ENCODE measurements around the gene MON2. TPM values are rescaled to one million over a fixed set of nuclear protein-coding genes. Genes with fewer than 3 reads are reported as not detected.
"Not testable (repeated sequence)": the region's sequence is repeated elsewhere in the genome, so short reads cannot be mapped to it uniquely, and the experiment has no call there.

The MON2 gene
- total RNA-seq, 1 experiment from 2014 or later, result 10.1 TPM

- no peak for DNase-seq (ENCODE audit: low spot score)
Measured at GRCh38 chr12:62543324-62543723, 76.7 kb downstream of the MON2 start.

DNA sequence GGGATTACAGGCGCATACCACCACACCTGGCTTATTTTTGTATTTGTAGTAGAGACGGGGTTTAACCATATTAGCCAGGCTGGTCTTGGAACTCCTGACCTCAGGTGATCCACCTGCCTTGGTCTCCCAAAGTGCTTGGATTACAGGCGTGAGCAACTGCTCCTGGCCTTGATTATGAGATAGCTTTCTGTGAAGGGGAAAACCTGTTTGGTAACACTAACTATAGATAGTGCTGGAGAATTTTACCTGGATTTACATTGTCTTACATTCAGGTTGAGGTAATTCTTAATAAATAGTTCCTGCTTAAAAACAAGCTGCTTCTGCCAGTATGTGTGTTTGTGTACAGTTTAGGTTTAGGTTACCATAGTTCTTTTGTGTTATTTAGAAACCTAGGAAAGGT lies 77.1 kb downstream of the MON2 start:
- DNase-seq (ENCODE audit: low spot score), result no peak

- DNase-seq (ENCODE audit: low spot score), result no peak
Measured at GRCh38 chr12:62552906-62553556, 86.4 kb downstream of the MON2 start.

GRCh38 chr12:62559366-62559765 lies 92.7 kb downstream of the MON2 start:
- not testable (repeated sequence) for DNase-seq (ENCODE audit: low spot score)

DNA sequence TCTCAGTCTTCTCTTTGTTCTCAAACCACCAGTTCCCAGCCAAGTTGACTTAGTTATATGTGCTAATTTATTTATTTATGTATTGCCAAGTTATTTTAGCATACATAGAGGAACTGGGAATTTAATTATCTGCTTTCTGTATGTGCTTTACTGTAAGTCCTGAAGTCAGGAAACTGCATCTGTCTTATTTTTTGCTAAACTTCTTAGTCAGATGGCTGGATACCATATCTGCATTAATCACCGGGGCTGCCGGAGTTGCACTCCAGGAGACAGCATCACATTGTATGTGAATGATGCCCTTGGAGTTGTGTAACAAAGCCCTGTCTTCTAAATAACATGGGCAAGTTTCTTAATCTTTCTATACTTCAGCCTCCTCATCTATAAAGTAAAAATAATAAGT lies 96.2 kb downstream of the MON2 start:
- DNase-seq (ENCODE audit: low spot score), result no peak

- DNase-seq (ENCODE audit: low spot score), result no peak
Measured at GRCh38 chr12:62575036-62575435, 108.4 kb downstream of the MON2 start.

DNA sequence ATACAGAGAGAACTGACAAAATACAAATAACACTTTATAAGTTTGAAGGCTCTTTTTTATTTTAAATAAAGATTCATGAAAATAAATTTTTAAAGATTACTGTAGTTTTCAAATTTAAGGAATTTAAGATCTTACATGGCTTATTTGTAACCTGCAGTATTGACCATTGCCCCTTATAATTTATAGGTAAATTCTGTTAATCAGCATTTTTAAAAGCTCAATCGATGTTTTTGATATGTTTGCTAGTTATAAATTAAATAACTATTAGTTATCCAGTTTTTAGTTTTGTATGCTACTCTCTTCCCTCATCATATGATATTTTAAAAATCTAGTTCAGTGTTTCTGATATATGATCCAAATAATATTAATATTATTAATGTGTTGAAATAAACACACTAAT lies 109.9 kb downstream of the MON2 start:
- no peak for DNase-seq (ENCODE audit: low spot score)

DNA sequence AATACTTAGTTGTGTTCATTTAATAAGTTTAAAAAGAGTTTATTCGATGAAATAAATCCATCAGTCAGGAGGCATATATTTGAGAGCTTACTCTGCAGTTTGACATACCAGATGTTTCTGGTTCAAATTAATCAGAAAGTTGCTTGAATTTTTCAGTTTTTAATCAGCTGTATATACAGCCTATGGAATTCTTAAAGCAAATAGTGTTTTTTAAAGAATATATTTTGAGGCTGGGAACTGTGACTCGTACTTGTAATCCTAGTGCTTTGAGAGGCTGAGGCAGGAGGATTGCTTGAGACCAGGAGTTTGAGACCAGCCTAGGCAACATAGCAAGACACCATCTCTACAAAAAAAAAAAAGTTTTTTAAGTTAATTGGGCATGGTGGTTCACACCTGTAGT lies 112.1 kb downstream of the MON2 start:
- DNase-seq (ENCODE audit: low spot score), result no peak

GRCh38 chr12:62581288-62582064 lies 114.8 kb downstream of the MON2 start:
- peak; percentile 53 for DNase-seq (ENCODE audit: low spot score)

DNA sequence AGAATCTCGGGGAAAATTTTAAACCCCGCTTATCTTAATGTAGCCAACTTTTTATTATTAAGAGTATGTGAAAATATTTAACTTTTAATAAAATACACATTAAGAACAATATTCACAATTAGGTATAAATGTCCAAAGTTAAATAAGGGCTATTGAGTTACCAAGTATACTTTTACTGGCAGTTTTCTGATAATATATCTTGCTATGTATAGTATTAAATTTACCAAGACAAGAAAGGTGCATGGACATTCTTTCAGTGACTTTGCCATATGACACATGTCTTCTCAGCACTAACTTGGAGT lies 115.4 kb downstream of the MON2 start:
- DNase-seq (ENCODE audit: low spot score), result no peak

GRCh38 chr12:62584619-62585018 lies 118.0 kb downstream of the MON2 start:
- DNase-seq (ENCODE audit: low spot score), result no peak

GRCh38 chr12:62586850-62587249 lies 120.2 kb downstream of the MON2 start:
- DNase-seq (ENCODE audit: low spot score), result no peak

DNA sequence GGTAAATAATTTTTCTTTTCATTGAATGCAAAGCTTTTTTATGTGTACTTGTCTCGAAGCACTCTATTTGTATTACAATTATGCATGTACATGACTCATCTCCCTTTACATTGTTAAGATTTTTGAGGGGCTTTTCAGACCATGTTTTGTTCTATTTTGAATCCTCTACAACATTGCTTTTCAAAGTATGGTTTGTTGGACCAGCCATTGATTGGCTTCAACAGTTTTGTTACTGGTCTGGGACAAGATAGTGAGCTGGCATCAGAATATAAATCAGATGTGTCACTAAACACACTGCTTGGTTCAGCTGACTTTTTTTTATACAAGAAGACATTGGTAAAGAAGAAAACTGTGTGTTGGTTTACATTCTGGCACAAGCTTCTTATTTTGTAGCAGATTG lies 122.3 kb downstream of the MON2 start:
- DNase-seq (ENCODE audit: low spot score), result no peak

DNA sequence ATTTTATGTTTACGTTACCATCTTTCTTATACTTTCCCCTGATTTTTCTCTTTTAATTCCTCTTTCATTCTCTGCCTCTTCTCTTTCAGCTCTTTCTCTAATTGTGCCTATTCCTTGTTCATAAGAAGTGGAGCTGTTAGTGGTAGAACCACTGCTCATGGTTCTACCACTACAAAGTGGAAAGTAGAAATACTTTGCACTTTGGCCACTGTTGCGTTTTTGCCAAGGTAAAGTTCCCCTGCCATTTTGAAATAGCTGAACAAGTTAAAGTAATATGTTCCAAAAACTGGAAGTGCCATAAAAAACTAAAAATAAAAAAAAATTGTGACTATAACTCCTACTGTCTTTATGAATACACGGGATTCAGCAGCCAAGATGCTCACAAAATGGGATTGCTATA lies 130.6 kb downstream of the MON2 start:
- no peak for DNase-seq (ENCODE audit: low spot score)

DNA sequence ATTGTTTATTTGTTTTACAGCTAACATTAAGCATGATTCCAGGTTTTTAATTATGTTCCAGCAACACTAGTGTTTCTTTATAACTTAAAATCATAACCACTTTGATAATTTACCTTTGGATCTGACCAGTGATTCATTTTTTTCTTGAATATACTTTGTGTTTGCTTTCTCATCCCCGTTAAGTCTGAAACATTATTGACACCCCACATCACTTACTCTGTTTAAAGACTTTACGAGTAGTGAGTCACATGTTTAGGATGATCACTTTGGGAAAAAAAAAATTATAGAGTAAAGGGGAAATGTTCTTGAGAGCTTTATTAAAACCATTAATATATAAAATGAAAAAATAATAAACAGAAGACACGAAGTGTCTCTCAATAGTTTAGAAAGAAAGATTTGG lies 132.2 kb downstream of the MON2 start:
- no peak for DNase-seq (ENCODE audit: low spot score)

GRCh38 chr12:62599854-62600437 lies 133.3 kb downstream of the MON2 start:
- DNase-seq (ENCODE audit: low spot score), result no peak

GRCh38 chr12:62601765-62602164 lies 135.1 kb downstream of the MON2 start:
- no peak for DNase-seq (ENCODE audit: low spot score)

GRCh38 chr12:62602255-62603060 lies 135.8 kb downstream of the MON2 start:
- peak; percentile 92 for DNase-seq (ENCODE audit: low spot score)

GRCh38 chr12:62603061-62603810 lies 136.6 kb downstream of the MON2 start:
- DNase-seq (ENCODE audit: low spot score), result peak; percentile 82

DNA sequence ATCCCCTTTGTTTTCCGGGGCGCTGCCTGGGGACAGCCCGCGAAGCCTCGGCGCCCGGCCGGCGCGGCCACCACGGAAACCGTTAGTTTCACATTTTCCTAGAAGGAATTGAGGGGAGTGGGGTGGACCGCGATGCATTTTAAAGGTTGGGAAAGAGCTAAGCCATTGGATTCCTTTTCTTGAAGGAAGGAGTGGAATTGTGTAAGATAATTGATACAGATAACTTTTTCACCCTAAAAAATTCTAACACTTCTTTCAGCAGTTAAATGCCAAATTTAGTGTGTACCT lies 137.1 kb downstream of the MON2 start:
- DNase-seq (ENCODE audit: low spot score), result no peak

GRCh38 chr12:62604373-62604772 lies 137.7 kb downstream of the MON2 start:
- no peak for DNase-seq (ENCODE audit: low spot score)

GRCh38 chr12:62604871-62605270 lies 138.2 kb downstream of the MON2 start:
- DNase-seq (ENCODE audit: low spot score), result no peak
